ENCODE data around the gene FAF1. TPM values are rescaled to one million over a fixed set of nuclear protein-coding genes. Genes with fewer than 3 reads are reported as not detected.

The FAF1 gene
- total and polyA plus RNA-seq, 9 of the 15 experiments (the other 6 are each of a cell fraction or from before 2014, with no cell fraction given): 48.7 to 225 (median 118) TPM

DNA sequence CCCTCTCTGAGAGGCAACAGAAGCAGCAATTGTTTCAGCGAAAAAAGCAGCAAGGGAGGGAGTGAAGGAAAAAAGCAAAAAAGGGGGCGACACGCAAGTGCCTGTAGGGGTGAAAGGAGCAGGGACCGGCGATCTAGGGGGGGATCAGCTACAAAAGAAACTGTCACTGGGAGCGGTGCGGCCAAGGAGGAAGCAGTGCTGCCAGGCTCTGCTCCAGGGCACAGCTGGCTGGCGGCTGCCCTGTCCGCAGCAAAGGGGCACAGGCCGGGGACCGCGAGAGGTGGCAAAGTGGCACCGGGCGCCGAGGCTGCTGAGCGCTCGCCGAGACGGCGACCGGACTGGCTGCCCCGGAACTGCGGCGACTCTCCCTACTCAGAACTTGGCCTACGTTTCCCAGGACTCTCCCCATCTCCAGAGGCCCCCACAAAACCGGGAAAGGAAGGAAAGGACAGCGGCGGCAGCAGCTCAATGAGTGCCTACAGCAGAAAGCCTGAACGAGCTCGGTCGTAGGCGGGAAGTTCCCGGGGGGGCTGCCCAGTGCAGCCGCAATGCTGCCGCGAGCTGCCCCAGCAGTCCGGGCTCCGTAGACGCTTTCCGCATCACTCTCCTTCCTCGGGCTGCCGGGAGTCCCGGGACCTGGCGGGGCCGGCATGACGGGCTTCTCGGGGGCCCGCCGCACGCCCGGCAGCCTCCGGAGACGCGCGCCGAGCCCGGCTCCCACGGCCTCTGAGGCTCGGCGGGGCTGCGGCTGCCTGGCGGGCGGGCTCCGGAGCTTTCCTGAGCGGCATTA, 8.9 kb upstream of the FAF1 start (continued):
- TF ChIP-seq, protein P1, sequence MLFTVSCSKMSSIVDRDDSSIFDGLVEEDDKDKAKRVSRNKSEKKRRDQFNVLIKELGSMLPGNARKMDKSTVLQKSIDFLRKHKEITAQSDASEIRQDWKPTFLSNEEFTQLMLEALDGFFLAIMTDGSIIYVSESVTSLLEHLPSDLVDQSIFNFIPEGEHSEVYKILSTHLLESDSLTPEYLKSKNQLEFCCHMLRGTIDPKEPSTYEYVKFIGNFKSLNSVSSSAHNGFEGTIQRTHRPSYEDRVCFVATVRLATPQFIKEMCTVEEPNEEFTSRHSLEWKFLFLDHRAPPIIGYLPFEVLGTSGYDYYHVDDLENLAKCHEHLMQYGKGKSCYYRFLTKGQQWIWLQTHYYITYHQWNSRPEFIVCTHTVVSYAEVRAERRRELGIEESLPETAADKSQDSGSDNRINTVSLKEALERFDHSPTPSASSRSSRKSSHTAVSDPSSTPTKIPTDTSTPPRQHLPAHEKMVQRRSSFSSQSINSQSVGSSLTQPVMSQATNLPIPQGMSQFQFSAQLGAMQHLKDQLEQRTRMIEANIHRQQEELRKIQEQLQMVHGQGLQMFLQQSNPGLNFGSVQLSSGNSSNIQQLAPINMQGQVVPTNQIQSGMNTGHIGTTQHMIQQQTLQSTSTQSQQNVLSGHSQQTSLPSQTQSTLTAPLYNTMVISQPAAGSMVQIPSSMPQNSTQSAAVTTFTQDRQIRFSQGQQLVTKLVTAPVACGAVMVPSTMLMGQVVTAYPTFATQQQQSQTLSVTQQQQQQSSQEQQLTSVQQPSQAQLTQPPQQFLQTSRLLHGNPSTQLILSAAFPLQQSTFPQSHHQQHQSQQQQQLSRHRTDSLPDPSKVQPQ (CRISPR knock-in tag; IDR thresholded peaks at IDR 0.05; ENCODE audit: borderline replicate concordance): no peak
- TF ChIP-seq ZC3H11A (IDR thresholded peaks at IDR 0.05; ENCODE audit: low read depth, low read length): no peak
- no peak for TF ChIP-seq FOXJ3 (CRISPR knock-in tag; IDR thresholded peaks at IDR 0.05)
- no peak for TF ChIP-seq ZNF507 (tag; conservative IDR thresholded peaks at IDR 0.05)
- no peak for TF ChIP-seq ZFPM2 (CRISPR knock-in tag; IDR thresholded peaks at IDR 0.05)
- TF ChIP-seq SMARCB1 (IDR thresholded peaks at IDR 0.05; ENCODE audit: insufficient read length, low read depth): no peak
- no peak for TF ChIP-seq POLR2AphosphoS2 (IDR thresholded peaks at IDR 0.05; ENCODE audit: low read length)
- peak; percentile 62; the same call in 1 of the 2 replicates for TF ChIP-seq ELF4 (CRISPR knock-in tag; IDR thresholded peaks at IDR 0.05)
- no peak for TF ChIP-seq HNRNPK (IDR thresholded peaks at IDR 0.05; ENCODE audit: low read depth, low read length, poor library complexity, severe bottlenecking)
- no peak for TF ChIP-seq BRD4 (IDR thresholded peaks at IDR 0.05)
- TF ChIP-seq, protein P2, sequence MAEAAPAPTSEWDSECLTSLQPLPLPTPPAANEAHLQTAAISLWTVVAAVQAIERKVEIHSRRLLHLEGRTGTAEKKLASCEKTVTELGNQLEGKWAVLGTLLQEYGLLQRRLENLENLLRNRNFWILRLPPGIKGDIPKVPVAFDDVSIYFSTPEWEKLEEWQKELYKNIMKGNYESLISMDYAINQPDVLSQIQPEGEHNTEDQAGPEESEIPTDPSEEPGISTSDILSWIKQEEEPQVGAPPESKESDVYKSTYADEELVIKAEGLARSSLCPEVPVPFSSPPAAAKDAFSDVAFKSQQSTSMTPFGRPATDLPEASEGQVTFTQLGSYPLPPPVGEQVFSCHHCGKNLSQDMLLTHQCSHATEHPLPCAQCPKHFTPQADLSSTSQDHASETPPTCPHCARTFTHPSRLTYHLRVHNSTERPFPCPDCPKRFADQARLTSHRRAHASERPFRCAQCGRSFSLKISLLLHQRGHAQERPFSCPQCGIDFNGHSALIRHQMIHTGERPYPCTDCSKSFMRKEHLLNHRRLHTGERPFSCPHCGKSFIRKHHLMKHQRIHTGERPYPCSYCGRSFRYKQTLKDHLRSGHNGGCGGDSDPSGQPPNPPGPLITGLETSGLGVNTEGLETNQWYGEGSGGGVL (CRISPR knock-in tag; IDR thresholded peaks at IDR 0.05): no peak
- TF ChIP-seq ZNF263 (CRISPR knock-in tag; IDR thresholded peaks at IDR 0.05; ENCODE audit: borderline replicate concordance): no peak; the same call in 1 of the 2 replicates
- TF ChIP-seq BCOR (IDR thresholded peaks at IDR 0.05): peak; percentile 34
- TF ChIP-seq STAG1 (CRISPR knock-in tag; IDR thresholded peaks at IDR 0.05; ENCODE audit: borderline replicate concordance): no peak
- TF ChIP-seq ZNF253 (CRISPR knock-in tag; conservative IDR thresholded peaks at IDR 0.05): no peak
- TF ChIP-seq OTX1 (CRISPR knock-in tag; IDR thresholded peaks at IDR 0.05): peak; percentile 94
- no peak for TF ChIP-seq ZNF347 (CRISPR knock-in tag; IDR thresholded peaks at IDR 0.05; ENCODE audit: low read depth)
- TF ChIP-seq ZNF232 (CRISPR knock-in tag; IDR thresholded peaks at IDR 0.05): no peak
- TF ChIP-seq FOXA1 (IDR thresholded peaks at IDR 0.05; ENCODE audit: borderline replicate concordance): no peak
- no peak for TF ChIP-seq BMI1 (IDR thresholded peaks at IDR 0.05; ENCODE audit: low read length)
- TF ChIP-seq ZNF551 (CRISPR knock-in tag; IDR thresholded peaks at IDR 0.05): no peak
- no peak; the same call in 1 of the 2 replicates for TF ChIP-seq SMC3 (conservative IDR thresholded peaks at IDR 0.05; ENCODE audit: insufficient read depth, low read depth, low read length)
- TF ChIP-seq HDGF (IDR thresholded peaks at IDR 0.05): no peak
- no peak for TF ChIP-seq HNRNPLL (IDR thresholded peaks at IDR 0.05; ENCODE audit: low read depth, low read length, poor library complexity, severe bottlenecking)
- TF ChIP-seq PHF21A (IDR thresholded peaks at IDR 0.05; ENCODE audit: borderline replicate concordance, low read depth): no peak
- no peak for TF ChIP-seq RNF2 (IDR thresholded peaks at IDR 0.05)
- TF ChIP-seq FIP1L1 (IDR thresholded peaks at IDR 0.05; ENCODE audit: low read depth, low read length, poor library complexity, severe bottlenecking): no peak
- no peak for TF ChIP-seq ZFP30 (CRISPR knock-in tag; IDR thresholded peaks at IDR 0.05; ENCODE audit: borderline replicate concordance)

Data from K562 (cell line).